Measurements from ENCODE around the gene BAIAP2L2.

The BAIAP2L2 gene

GRCh38 chr22:38136607-38137006, 26.1 kb upstream of the BAIAP2L2 start:
- DNase-seq (ENCODE audit: insufficient read length, low spot score) (no peak), FAIRE-seq (no peak)
- no peak for TF ChIP-seq CTCF (IDR thresholded peaks at IDR 0.05; ENCODE audit: insufficient read depth, missing control alignments)

GRCh38 chr22:38135133-38135706, 24.7 kb upstream of the BAIAP2L2 start:
- DNase-seq (ENCODE audit: insufficient read length, low spot score) (no peak), FAIRE-seq (no peak)
- TF ChIP-seq CTCF (IDR thresholded peaks at IDR 0.05; ENCODE audit: insufficient read depth, missing control alignments) = no peak

- no peak for TF ChIP-seq CTCF (IDR thresholded peaks at IDR 0.05; ENCODE audit: insufficient read depth, missing control alignments)
- FAIRE-seq = no peak
- no peak for DNase-seq (ENCODE audit: insufficient read length, low spot score)
Measured at GRCh38 chr22:38133331-38133730, 22.8 kb upstream of the BAIAP2L2 start.

- no peak for TF ChIP-seq CTCF (IDR thresholded peaks at IDR 0.05; ENCODE audit: insufficient read depth, missing control alignments)
- DNase-seq (ENCODE audit: insufficient read length, low spot score) = no peak
- no peak for FAIRE-seq
Measured at GRCh38 chr22:38132794-38133193, 22.3 kb upstream of the BAIAP2L2 start.

GRCh38 chr22:38132136-38132535, 21.7 kb upstream of the BAIAP2L2 start:
- no peak for DNase-seq (ENCODE audit: insufficient read length, low spot score)
- no peak for TF ChIP-seq CTCF (IDR thresholded peaks at IDR 0.05; ENCODE audit: insufficient read depth, missing control alignments)
- no peak for FAIRE-seq

- no peak for FAIRE-seq
- DNase-seq (ENCODE audit: insufficient read length, low spot score) = no peak
Measured at GRCh38 chr22:38131399-38131798, 20.9 kb upstream of the BAIAP2L2 start.

More at GRCh38 chr22:38131399-38131798, 20.9 kb upstream of the BAIAP2L2 start:
- TF ChIP-seq CTCF (IDR thresholded peaks at IDR 0.05; ENCODE audit: insufficient read depth, missing control alignments) = no peak

Data from D721Med (cell line).